GM12878 (cell line): Measurements from ENCODE around the gene LSAMP. TPM values are rescaled to one million over a fixed set of nuclear protein-coding genes. Genes with fewer than 3 reads are reported as not detected.

Experiments used
- BRCA1 ChIP-seq: IDR thresholded peaks from 2 replicates; pipeline ENCODE4 v1.6.1; 2011; ENCODE audit warnings: low read depth, low read length, improper control_type of control experiment
- CBFB ChIP-seq: IDR thresholded peaks from 2 replicates; pipeline ENCODE4 v1.6.1; 2016; ENCODE audit warnings: antibody characterized with exemption, low read depth
- CBX5 ChIP-seq: sonication (generic); IDR thresholded peaks from 2 replicates; pipeline ENCODE4 v1.6.1; 2016; ENCODE audit warnings: low read depth, moderate library complexity, mild to moderate bottlenecking, inconsistent platforms
- CEBPB ChIP-seq, 2 experiments: fragments of 150-350 bp in 1 of 2; IDR thresholded peaks; 2 replicates each; pipeline ENCODE4 v1.6.1; 2012 to 2014; ENCODE audit warnings: low read depth in 2 of 2, low read length in 2 of 2, borderline replicate concordance in 1 of 2, inconsistent platforms in 1 of 2
- IKZF1 ChIP-seq: fragments of 450-650 bp; conservative IDR thresholded peaks from 2 replicates; pipeline ENCODE4 v1.6.1; 2017; ENCODE audit warnings: antibody characterized with exemption, mild to moderate bottlenecking
- KAT2A ChIP-seq: conservative IDR thresholded peaks from 2 replicates; pipeline ENCODE4 v1.6.1; 2011; ENCODE audit warnings: low read depth, low read length; ENCODE audit not compliant: control insufficient read depth
- KDM1A ChIP-seq: fragments of 200-600 bp; sonication (generic); IDR thresholded peaks from 2 replicates; pipeline ENCODE4 v1.6.1; 2016; ENCODE audit warnings: borderline replicate concordance
- NKRF ChIP-seq: fragments of 450-650 bp; conservative IDR thresholded peaks from 2 replicates; pipeline ENCODE4 v1.6.1; 2017; ENCODE audit warnings: mild to moderate bottlenecking, moderate library complexity
- NRF1 ChIP-seq: conservative IDR thresholded peaks from 2 replicates; pipeline ENCODE4 v1.6.1; 2011; ENCODE audit warnings: mild to moderate bottlenecking, low read depth, low read length, improper control_type of control experiment
- PAX8 ChIP-seq: fragments of 450-650 bp; IDR thresholded peaks from 2 replicates; pipeline ENCODE4 v1.6.1; 2017; ENCODE audit warnings: mild to moderate bottlenecking, moderate library complexity
- RB1 ChIP-seq: fragments of 450-650 bp; formaldehyde crosslinking; IDR thresholded peaks from 2 replicates; pipeline ENCODE4 v1.6.1; 2017; ENCODE audit warnings: mild to moderate bottlenecking, borderline replicate concordance
- SMC3 ChIP-seq: IDR thresholded peaks from 2 replicates; pipeline ENCODE4 v1.6.1; 2011; ENCODE audit warnings: low read length, improper control_type of control experiment, borderline replicate concordance
- TCF7 ChIP-seq: IDR thresholded peaks from 2 replicates; pipeline ENCODE4 v1.6.1; 2014; ENCODE audit warnings: antibody characterized with exemption, borderline replicate concordance
- ZBTB40 ChIP-seq: fragments of 450-650 bp; IDR thresholded peaks from 2 replicates; pipeline ENCODE4 v1.6.1; 2016; ENCODE audit warnings: mild to moderate bottlenecking, moderate library complexity, borderline replicate concordance
- polyA plus RNA-seq, 11 experiments: library from polyadenylated mRNA; depleted of rRNA in 4 of 11; unstranded in 6 of 11; stranded (reverse) in 5 of 11; fragments of >200 nt; fragmentation: Nextera tagmentation in 4 of 11; fragmentation: Illumina TruSeq in 1 of 11; extraction: Ambion mirVana in 4 of 11; extraction: Trizol in 1 of 11; gene quantifications; 1 replicate in 1 of 11; 2 replicates in 10 of 11; pipeline versions ENCODE4 v1.2.1 to v1.2.3, GENCODE V29; 2011 to 2016; ENCODE audit warnings: inconsistent platforms in 2 of 11, missing spikeins in 2 of 11, low read depth in 1 of 11
- total RNA-seq, 4 experiments: library from RNA; depleted of rRNA in 3 of 4; stranded (reverse); fragments of >200 nt in 3 of 4; fragmentation: Illumina TruSeq in 1 of 4; extraction: Trizol in 1 of 4; gene quantifications; 2 replicates each; pipeline versions ENCODE4 v1.2.1 to v1.2.3, GENCODE V29; 2013 to 2021
- TF ChIP-seq, protein P1 (sequence below): fragments of 450-650 bp; IDR thresholded peaks from 2 replicates; pipeline ENCODE4 v1.6.1; 2016; ENCODE audit warnings: mild to moderate bottlenecking
- TF ChIP-seq, protein P2 (sequence below): IDR thresholded peaks from 2 replicates; pipeline ENCODE4 v1.6.1; 2012; ENCODE audit warnings: low read depth, low read length, improper control_type of control experiment
- TF ChIP-seq, protein P3 (sequence below): fragments of 450-650 bp; formaldehyde crosslinking; IDR thresholded peaks from 2 replicates; pipeline ENCODE4 v1.5.0; 2022; ENCODE audit warnings: mild to moderate bottlenecking, missing genetic modification characterization
- TF ChIP-seq, protein P4 (sequence below): fragments of 150-350 bp; IDR thresholded peaks from 2 replicates; pipeline ENCODE4 v1.6.1; 2014; ENCODE audit warnings: mild to moderate bottlenecking, low read depth, low read length

Gene LSAMP
- total and polyA plus RNA-seq, 10 of the 15 experiments (the other 5 are each of a cell fraction or from before 2014, with no cell fraction given), result 2.0 to 12.7 (median 6.5) TPM

DNA sequence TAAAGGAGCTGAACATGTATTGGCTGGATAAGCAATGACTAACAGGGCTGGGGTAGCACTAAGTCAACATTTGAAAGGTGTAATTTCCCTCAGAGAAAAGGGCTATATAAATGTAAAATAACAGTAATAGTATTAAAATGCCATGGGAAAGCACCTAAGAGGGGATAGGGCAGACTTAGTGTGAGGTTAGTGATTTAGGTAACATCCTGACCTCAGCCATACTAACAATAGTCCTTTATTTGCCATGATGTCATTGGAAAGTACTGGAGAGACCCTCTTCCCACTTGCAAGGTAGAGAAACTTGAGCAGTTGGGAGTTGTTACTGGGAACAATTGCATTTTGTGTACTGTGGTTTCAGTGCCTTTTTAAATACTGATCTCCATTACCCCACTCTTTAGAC, 103.4 kb downstream of the LSAMP start (continued):
- TF ChIP-seq CEBPB (IDR thresholded peaks at IDR 0.05; ENCODE audit: borderline replicate concordance in 1 of 2, low read depth in 2 of 2, low read length in 2 of 2) (peak in 1 of 2 experiments; percentile 57; a peak in 1 of 4 replicates), PAX8 (no peak), IKZF1 (peak; percentile 95), BRCA1 (no peak), CBX5 (no peak), TCF7 (no peak), ZBTB40 (no peak), CBFB (no peak), NRF1 (no peak), KDM1A (no peak), NKRF (0 out of 2 replicates have a peak, but pooled peaks have one; percentile 10), KAT2A (no peak), SMC3 (no peak), RB1 (no peak)
- TF ChIP-seq, protein P1, sequence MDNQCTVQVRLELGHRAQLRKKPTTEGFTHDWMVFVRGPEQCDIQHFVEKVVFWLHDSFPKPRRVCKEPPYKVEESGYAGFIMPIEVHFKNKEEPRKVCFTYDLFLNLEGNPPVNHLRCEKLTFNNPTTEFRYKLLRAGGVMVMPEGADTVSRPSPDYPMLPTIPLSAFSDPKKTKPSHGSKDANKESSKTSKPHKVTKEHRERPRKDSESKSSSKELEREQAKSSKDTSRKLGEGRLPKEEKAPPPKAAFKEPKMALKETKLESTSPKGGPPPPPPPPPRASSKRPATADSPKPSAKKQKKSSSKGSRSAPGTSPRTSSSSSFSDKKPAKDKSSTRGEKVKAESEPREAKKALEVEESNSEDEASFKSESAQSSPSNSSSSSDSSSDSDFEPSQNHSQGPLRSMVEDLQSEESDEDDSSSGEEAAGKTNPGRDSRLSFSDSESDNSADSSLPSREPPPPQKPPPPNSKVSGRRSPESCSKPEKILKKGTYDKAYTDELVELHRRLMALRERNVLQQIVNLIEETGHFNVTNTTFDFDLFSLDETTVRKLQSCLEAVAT, result no peak
- TF ChIP-seq, protein P2, sequence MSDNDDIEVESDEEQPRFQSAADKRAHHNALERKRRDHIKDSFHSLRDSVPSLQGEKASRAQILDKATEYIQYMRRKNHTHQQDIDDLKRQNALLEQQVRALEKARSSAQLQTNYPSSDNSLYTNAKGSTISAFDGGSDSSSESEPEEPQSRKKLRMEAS, result no peak
- TF ChIP-seq, protein P3, sequence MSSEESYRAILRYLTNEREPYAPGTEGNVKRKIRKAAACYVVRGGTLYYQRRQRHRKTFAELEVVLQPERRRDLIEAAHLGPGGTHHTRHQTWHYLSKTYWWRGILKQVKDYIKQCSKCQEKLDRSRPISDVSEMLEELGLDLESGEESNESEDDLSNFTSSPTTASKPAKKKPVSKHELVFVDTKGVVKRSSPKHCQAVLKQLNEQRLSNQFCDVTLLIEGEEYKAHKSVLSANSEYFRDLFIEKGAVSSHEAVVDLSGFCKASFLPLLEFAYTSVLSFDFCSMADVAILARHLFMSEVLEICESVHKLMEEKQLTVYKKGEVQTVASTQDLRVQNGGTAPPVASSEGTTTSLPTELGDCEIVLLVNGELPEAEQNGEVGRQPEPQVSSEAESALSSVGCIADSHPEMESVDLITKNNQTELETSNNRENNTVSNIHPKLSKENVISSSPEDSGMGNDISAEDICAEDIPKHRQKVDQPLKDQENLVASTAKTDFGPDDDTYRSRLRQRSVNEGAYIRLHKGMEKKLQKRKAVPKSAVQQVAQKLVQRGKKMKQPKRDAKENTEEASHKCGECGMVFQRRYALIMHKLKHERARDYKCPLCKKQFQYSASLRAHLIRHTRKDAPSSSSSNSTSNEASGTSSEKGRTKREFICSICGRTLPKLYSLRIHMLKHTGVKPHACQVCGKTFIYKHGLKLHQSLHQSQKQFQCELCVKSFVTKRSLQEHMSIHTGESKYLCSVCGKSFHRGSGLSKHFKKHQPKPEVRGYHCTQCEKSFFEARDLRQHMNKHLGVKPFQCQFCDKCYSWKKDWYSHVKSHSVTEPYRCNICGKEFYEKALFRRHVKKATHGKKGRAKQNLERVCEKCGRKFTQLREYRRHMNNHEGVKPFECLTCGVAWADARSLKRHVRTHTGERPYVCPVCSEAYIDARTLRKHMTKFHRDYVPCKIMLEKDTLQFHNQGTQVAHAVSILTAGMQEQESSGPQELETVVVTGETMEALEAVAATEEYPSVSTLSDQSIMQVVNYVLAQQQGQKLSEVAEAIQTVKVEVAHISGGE (CRISPR knock-in tag), result no peak
- TF ChIP-seq, protein P4, sequence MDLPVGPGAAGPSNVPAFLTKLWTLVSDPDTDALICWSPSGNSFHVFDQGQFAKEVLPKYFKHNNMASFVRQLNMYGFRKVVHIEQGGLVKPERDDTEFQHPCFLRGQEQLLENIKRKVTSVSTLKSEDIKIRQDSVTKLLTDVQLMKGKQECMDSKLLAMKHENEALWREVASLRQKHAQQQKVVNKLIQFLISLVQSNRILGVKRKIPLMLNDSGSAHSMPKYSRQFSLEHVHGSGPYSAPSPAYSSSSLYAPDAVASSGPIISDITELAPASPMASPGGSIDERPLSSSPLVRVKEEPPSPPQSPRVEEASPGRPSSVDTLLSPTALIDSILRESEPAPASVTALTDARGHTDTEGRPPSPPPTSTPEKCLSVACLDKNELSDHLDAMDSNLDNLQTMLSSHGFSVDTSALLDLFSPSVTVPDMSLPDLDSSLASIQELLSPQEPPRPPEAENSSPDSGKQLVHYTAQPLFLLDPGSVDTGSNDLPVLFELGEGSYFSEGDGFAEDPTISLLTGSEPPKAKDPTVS, result no peak
